ENCODE measurements around the gene C3orf18. TPM values are rescaled to one million over a fixed set of nuclear protein-coding genes. Genes with fewer than 3 reads are reported as not detected.

Gene C3orf18
- total and polyA plus RNA-seq, 2 donors from 2014 or later, result 6.2 to 14.9 TPM

DNA sequence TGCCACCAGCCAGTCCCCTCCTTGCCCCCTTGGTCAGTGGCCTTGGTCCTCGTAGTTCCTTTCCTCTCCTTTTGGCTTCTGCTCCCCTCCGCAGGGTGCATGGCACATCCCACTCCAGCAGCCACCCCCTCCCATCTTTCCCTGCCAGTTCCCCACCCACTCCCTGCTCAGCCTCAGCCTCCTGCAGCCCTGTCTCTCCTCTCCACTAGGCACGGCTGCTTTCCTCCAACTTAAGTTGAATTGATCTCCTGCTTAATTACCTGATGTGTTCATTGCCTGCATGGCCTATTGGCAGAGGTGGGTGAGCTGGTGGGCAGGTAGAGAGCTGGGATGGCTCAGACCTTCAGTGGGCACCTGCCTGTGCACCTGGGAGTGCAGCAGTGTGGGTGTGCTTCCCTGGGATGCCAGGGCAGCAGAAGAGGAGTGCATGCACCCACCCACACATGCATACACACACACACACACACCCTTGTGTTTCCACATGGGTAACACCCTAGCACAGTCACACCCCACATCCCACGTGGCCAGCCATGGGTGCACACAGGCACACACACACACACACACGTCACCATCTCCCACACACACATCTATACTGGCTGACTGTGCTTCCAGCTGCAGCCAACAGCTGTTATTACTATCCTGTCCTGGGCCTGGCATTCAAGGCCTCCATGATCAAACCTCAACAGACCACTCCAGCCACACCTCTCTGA lies 30.9 kb downstream of the C3orf18 start:
- Histone ChIP-seq H3K27me3 (ENCODE audit: control insufficient read depth, insufficient read depth, low read length) (no peaks in the 10 kb centered on the region), H3K9ac (ENCODE audit: low read length in 3 of 3) (no peak overlapping the region), H3K4me1 (ENCODE audit: control insufficient read depth in 2 of 3, insufficient read depth in 2 of 3, low read depth in 1 of 3, low read length in 3 of 3) (peaks cover 0 to 7% (median 0%) of the 10 kb centered on the region in 3 donors), H3K9me3 (ENCODE audit: control insufficient read depth in 2 of 3, insufficient read depth in 1 of 3, low read length in 3 of 3) (no peaks in the 10 kb centered on the region), H3K27ac (ENCODE audit: low read depth in 2 of 2, low read length in 2 of 2) (no peak overlapping the region), H3K36me3 (ENCODE audit: control insufficient read depth in 2 of 3, insufficient read depth in 3 of 3, low read length in 3 of 3) (no peaks in the 10 kb centered on the region), H3K4me3 (ENCODE audit: low read length in 3 of 3) (no peak overlapping the region)
- TF ChIP-seq, protein P1, sequence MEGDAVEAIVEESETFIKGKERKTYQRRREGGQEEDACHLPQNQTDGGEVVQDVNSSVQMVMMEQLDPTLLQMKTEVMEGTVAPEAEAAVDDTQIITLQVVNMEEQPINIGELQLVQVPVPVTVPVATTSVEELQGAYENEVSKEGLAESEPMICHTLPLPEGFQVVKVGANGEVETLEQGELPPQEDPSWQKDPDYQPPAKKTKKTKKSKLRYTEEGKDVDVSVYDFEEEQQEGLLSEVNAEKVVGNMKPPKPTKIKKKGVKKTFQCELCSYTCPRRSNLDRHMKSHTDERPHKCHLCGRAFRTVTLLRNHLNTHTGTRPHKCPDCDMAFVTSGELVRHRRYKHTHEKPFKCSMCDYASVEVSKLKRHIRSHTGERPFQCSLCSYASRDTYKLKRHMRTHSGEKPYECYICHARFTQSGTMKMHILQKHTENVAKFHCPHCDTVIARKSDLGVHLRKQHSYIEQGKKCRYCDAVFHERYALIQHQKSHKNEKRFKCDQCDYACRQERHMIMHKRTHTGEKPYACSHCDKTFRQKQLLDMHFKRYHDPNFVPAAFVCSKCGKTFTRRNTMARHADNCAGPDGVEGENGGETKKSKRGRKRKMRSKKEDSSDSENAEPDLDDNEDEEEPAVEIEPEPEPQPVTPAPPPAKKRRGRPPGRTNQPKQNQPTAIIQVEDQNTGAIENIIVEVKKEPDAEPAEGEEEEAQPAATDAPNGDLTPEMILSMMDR (IDR thresholded peaks at IDR 0.05; ENCODE audit: borderline replicate concordance, extremely low read depth, insufficient read depth), result no peak
- DNase-seq, result no peak
- FAIRE-seq, result no peak
- intact Hi-C loops (cut with DNase I), result no loop called here

DNA sequence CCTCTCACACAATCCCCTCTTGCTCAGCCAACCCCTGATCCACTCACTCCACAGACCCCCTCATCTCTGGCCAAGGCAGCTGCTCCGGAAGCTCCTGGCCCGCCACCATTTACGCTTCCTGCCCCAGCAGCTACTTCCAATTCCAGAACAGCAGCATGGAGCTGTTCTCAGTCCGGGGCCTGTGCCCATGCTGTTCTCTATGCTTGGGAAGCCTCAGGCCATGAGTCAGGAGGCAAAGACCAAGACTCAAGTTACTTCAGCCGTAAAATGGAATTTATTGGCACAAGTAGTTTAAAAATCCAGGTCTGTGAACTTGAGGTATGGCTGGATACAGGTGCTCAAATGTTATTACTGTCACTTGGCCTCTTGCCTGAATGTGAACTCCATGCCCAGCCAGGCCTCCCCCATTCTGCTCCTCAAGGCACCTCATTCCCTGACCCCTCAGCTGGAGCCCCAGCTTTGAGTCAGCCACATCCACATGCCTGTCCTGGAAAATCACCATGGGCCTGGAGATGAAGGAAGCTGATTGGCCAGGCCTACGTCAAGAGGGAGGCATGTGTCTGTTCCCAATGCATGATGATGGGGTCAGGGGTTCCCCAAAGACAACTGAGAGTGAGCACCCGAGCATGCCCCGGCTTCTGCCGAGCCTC lies 32.7 kb downstream of the C3orf18 start:
- intact Hi-C loops (cut with DNase I), result no loop called here

DNA sequence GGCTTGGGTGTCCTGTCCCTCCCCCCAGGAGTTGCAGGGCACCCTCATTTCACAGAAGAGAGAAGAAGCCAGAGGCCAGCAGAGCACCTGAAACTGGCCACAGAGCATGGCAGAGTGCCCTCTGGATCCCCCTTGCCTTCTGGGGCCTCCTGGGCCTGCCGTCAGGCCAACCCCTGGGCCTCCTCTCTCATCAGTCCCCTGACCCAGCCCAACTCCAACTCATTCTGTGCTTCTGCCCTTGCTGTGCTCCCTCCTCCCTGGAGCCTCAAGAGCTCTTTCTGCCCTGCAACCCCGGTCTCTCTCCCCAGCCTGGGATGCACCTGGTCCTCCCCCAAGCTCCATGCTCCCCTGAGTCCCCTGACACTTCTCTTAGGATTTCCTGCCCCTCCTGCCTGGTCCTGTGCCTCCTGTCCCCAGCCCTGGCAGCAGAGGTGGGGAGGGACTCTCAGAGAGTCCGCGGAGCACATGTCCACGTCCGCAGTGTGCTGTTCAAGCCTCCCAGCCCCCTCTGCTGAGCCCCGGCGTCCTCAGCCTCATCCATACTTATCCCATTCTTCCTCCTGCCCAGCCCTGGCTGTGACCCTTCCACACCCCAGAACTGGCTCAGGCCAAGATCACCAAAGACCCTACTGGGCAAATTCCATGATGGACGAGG lies 33.6 kb downstream of the C3orf18 start:
- intact Hi-C loops (cut with DNase I), result no loop called here
- Histone ChIP-seq H3K36me3 (ENCODE audit: control insufficient read depth in 2 of 3, insufficient read depth in 3 of 3, low read length in 3 of 3) (no peaks in the 10 kb centered on the region), H3K4me3 (ENCODE audit: low read length in 3 of 3) (no peak overlapping the region), H3K9me3 (ENCODE audit: control insufficient read depth in 2 of 3, insufficient read depth in 1 of 3, low read length in 3 of 3) (no peaks in the 10 kb centered on the region), H3K9ac (ENCODE audit: low read length in 3 of 3) (no peak overlapping the region), H3K27ac (ENCODE audit: low read depth in 2 of 2, low read length in 2 of 2) (no peak overlapping the region), H3K4me1 (ENCODE audit: control insufficient read depth in 2 of 3, insufficient read depth in 2 of 3, low read depth in 1 of 3, low read length in 3 of 3) (peaks cover 0 to 7% (median 0%) of the 10 kb centered on the region in 3 donors), H3K27me3 (ENCODE audit: control insufficient read depth, insufficient read depth, low read length) (no peaks in the 10 kb centered on the region)
- TF ChIP-seq, protein P1 (IDR thresholded peaks at IDR 0.05; ENCODE audit: borderline replicate concordance, extremely low read depth, insufficient read depth), result no peak
- DNase-seq (no peak), FAIRE-seq (no peak)

More for the DNA sequence above, 32.7 kb downstream of the C3orf18 start:
- Histone ChIP-seq H3K27me3 (ENCODE audit: control insufficient read depth, insufficient read depth, low read length) (no peaks in the 10 kb centered on the region), H3K9me3 (ENCODE audit: control insufficient read depth in 2 of 3, insufficient read depth in 1 of 3, low read length in 3 of 3) (no peaks in the 10 kb centered on the region), H3K4me3 (ENCODE audit: low read length in 3 of 3) (no peak overlapping the region), H3K9ac (ENCODE audit: low read length in 3 of 3) (no peak overlapping the region), H3K4me1 (ENCODE audit: control insufficient read depth in 2 of 3, insufficient read depth in 2 of 3, low read depth in 1 of 3, low read length in 3 of 3) (peaks cover 0 to 7% (median 0%) of the 10 kb centered on the region in 3 donors), H3K27ac (ENCODE audit: low read depth in 2 of 2, low read length in 2 of 2) (no peak overlapping the region), H3K36me3 (ENCODE audit: control insufficient read depth in 2 of 3, insufficient read depth in 3 of 3, low read length in 3 of 3) (no peaks in the 10 kb centered on the region)
- FAIRE-seq, result no peak
- TF ChIP-seq, protein P1 (IDR thresholded peaks at IDR 0.05; ENCODE audit: borderline replicate concordance, extremely low read depth, insufficient read depth), result no peak
- DNase-seq, result peak in 2 of 5 donors; percentile 48 to 50

All from kidney (tissue), 14 donors.